Measurements from ENCODE around the gene MAPKAP1.

The MAPKAP1 gene

GRCh38 chr9:125690679-125691078, 16.3 kb downstream of the MAPKAP1 start:
- H3K36me3 ChIP-seq (ENCODE audit: insufficient read depth, low read length), result no peaks in the 10 kb centered on the region
- no peaks in the 10 kb centered on the region for H3K9me3 ChIP-seq (ENCODE audit: low read depth, low read length)
- H3K4me3 ChIP-seq, result no peak overlapping the region
- no peak for TF ChIP-seq EZH2 (IDR thresholded peaks at IDR 0.05)
- TF ChIP-seq POLR2AphosphoS5 (IDR thresholded peaks at IDR 0.05; ENCODE audit: borderline replicate concordance, low read depth, low read length), result no peak
- no peak for TF ChIP-seq FOXP2 (optimal IDR thresholded peaks at IDR 0.05; ENCODE audit: control extremely low read depth, extremely low read length, insufficient read depth)
- no peak overlapping the region for H3K27ac ChIP-seq
- H3K9ac ChIP-seq (ENCODE audit: insufficient read length), result no peak overlapping the region
- no peak for DNase-seq (ENCODE audit: low read depth, low spot score)

GRCh38 chr9:125687163-125687863, 19.7 kb downstream of the MAPKAP1 start:
- no peak for TF ChIP-seq FOXP2 (optimal IDR thresholded peaks at IDR 0.05; ENCODE audit: control extremely low read depth, extremely low read length, insufficient read depth)
- no peak for TF ChIP-seq EZH2 (IDR thresholded peaks at IDR 0.05)
- TF ChIP-seq POLR2AphosphoS5 (IDR thresholded peaks at IDR 0.05; ENCODE audit: borderline replicate concordance, low read depth, low read length), result no peak

DNA sequence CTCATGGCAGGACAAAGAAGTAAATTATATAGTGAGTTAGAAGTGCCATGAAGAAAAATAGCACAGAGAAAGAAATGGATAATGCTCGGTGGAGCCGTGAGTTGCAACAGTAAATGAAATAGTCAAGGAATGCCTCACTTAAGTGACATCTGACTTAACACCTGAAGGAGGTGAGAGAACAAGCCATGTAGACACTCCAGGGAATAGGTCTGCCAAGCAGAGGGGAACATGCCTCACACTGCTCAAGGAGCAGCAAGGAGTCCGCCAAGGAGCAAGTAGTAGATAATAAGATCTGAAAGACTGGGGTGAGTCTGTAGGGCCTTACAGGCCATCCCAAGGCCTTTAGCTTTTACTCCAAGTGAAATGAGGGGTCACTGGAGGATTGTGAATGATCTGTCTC, 21.8 kb downstream of the MAPKAP1 start:
- no peak overlapping the region for H3K4me3 ChIP-seq
- H3K9me3 ChIP-seq (ENCODE audit: low read depth, low read length), result no peaks in the 10 kb centered on the region
- no peaks in the 10 kb centered on the region for H3K36me3 ChIP-seq (ENCODE audit: insufficient read depth, low read length)
- no peak overlapping the region for H3K9ac ChIP-seq (ENCODE audit: insufficient read length)
- H3K27ac ChIP-seq, result no peak overlapping the region
- no peak for TF ChIP-seq FOXP2 (optimal IDR thresholded peaks at IDR 0.05; ENCODE audit: control extremely low read depth, extremely low read length, insufficient read depth)
- TF ChIP-seq EZH2 (IDR thresholded peaks at IDR 0.05), result no peak
- TF ChIP-seq POLR2AphosphoS5 (IDR thresholded peaks at IDR 0.05; ENCODE audit: borderline replicate concordance, low read depth, low read length), result no peak
- no peak for DNase-seq (ENCODE audit: low read depth, low spot score)

More at GRCh38 chr9:125687163-125687863, 19.7 kb downstream of the MAPKAP1 start:
- no peaks in the 10 kb centered on the region for H3K36me3 ChIP-seq (ENCODE audit: insufficient read depth, low read length)
- H3K4me3 ChIP-seq, result no peak overlapping the region
- no peak for DNase-seq (ENCODE audit: low read depth, low spot score)
- no peak overlapping the region for H3K9ac ChIP-seq (ENCODE audit: insufficient read length)
- H3K9me3 ChIP-seq (ENCODE audit: low read depth, low read length), result no peaks in the 10 kb centered on the region
- no peak overlapping the region for H3K27ac ChIP-seq

DNA sequence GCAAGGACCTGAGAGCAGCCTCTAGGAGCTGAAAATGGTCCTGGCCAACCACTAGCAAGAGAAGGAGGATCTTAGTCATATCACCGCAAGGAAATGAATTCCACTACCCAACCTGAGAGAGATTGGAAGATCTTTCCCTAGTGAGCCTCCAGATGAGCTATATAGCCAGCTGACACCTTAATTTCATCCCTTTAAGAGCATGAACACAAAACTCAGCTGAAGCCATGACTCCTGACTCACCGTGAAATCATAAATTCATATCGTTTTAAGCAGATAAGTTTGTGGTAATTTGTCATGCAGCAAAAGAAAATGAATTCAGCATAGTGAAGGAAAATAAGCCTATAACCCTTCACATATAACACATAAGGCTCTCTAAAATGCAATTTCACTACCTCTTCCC, 23.5 kb downstream of the MAPKAP1 start:
- Histone ChIP-seq H3K4me3 (no peak overlapping the region), H3K27ac (no peak overlapping the region), H3K9me3 (ENCODE audit: low read depth, low read length) (no peaks in the 10 kb centered on the region), H3K9ac (ENCODE audit: insufficient read length) (no peak overlapping the region), H3K36me3 (ENCODE audit: insufficient read depth, low read length) (no peaks in the 10 kb centered on the region)
- no peak for DNase-seq (ENCODE audit: low read depth, low spot score)
- TF ChIP-seq FOXP2 (optimal IDR thresholded peaks at IDR 0.05; ENCODE audit: control extremely low read depth, extremely low read length, insufficient read depth) (no peak), POLR2AphosphoS5 (IDR thresholded peaks at IDR 0.05; ENCODE audit: borderline replicate concordance, low read depth, low read length) (no peak), EZH2 (IDR thresholded peaks at IDR 0.05) (no peak)

DNA sequence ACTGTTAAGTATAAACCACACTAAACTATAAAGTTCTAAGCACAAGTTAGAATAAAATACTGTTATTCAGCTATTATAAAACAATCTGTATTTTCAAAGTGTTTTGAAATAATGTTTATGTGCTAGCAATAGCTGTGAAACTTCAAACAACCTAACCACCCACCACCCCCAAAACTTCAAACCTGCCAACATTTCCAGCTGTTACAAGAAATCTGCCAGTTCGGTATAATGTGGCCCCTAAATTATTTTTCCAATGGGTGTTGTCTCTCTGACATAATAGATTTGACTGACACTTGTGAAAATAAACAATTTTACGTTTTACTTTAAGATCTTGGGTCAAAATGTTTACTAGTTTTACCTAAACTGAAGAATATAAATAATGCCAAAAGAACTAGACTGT, 24.7 kb downstream of the MAPKAP1 start:
- Histone ChIP-seq H3K9ac (ENCODE audit: insufficient read length) (no peak overlapping the region), H3K9me3 (ENCODE audit: low read depth, low read length) (no peaks in the 10 kb centered on the region), H3K4me3 (no peak overlapping the region), H3K27ac (no peak overlapping the region), H3K36me3 (ENCODE audit: insufficient read depth, low read length) (no peaks in the 10 kb centered on the region)
- DNase-seq (ENCODE audit: low read depth, low spot score), result no peak
- TF ChIP-seq POLR2AphosphoS5 (IDR thresholded peaks at IDR 0.05; ENCODE audit: borderline replicate concordance, low read depth, low read length) (no peak), FOXP2 (optimal IDR thresholded peaks at IDR 0.05; ENCODE audit: control extremely low read depth, extremely low read length, insufficient read depth) (no peak), EZH2 (IDR thresholded peaks at IDR 0.05) (no peak)

DNA sequence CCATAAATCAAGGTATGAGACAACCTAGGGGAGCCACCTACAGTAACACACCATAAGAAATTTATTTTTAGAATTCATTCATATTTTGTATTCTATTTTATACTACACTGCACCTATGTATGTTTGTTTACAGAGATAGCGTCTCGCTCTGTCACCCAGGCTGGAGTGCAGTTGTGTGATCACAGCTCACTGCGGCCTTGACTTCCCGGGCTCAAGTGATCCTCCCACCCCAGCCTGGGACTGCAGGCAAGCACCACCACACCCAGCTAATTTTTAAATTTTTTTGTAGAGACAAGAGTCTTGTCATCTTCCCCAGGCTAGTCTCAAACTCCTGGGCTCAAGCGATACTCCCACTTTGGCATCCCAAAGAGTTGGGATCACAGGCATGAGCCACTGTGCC, 25.4 kb downstream of the MAPKAP1 start:
- TF ChIP-seq EZH2 (IDR thresholded peaks at IDR 0.05) (no peak), POLR2AphosphoS5 (IDR thresholded peaks at IDR 0.05; ENCODE audit: borderline replicate concordance, low read depth, low read length) (no peak), FOXP2 (optimal IDR thresholded peaks at IDR 0.05; ENCODE audit: control extremely low read depth, extremely low read length, insufficient read depth) (no peak)
- Histone ChIP-seq H3K9ac (ENCODE audit: insufficient read length) (no peak overlapping the region), H3K36me3 (ENCODE audit: insufficient read depth, low read length) (no peaks in the 10 kb centered on the region), H3K9me3 (ENCODE audit: low read depth, low read length) (no peaks in the 10 kb centered on the region), H3K27ac (no peak overlapping the region), H3K4me3 (no peak overlapping the region)
- DNase-seq (ENCODE audit: low read depth, low spot score), result no peak

GRCh38 chr9:125681086-125681622, 25.9 kb downstream of the MAPKAP1 start:
- Histone ChIP-seq H3K36me3 (ENCODE audit: insufficient read depth, low read length) (no peaks in the 10 kb centered on the region), H3K9me3 (ENCODE audit: low read depth, low read length) (no peaks in the 10 kb centered on the region), H3K27ac (no peak overlapping the region)

GRCh38 chr9:125680445-125680844, 26.6 kb downstream of the MAPKAP1 start:
- H3K9me3 ChIP-seq (ENCODE audit: low read depth, low read length), result no peaks in the 10 kb centered on the region
- TF ChIP-seq POLR2AphosphoS5 (IDR thresholded peaks at IDR 0.05; ENCODE audit: borderline replicate concordance, low read depth, low read length) (no peak), EZH2 (IDR thresholded peaks at IDR 0.05) (no peak)
- DNase-seq (ENCODE audit: low read depth, low spot score), result no peak
- H3K36me3 ChIP-seq (ENCODE audit: insufficient read depth, low read length), result no peaks in the 10 kb centered on the region
- H3K9ac ChIP-seq (ENCODE audit: insufficient read length), result no peak overlapping the region
- 0 out of 2 replicates have a peak overlapping the region, but pooled peaks have one; percentile 12 for H3K27ac ChIP-seq
- no peak overlapping the region for H3K4me3 ChIP-seq

More at GRCh38 chr9:125681086-125681622, 25.9 kb downstream of the MAPKAP1 start:
- Histone ChIP-seq H3K9ac (ENCODE audit: insufficient read length) (no peak overlapping the region), H3K4me3 (no peak overlapping the region)
- DNase-seq (ENCODE audit: low read depth, low spot score), result no peak
- TF ChIP-seq POLR2AphosphoS5 (IDR thresholded peaks at IDR 0.05; ENCODE audit: borderline replicate concordance, low read depth, low read length), result no peak
- TF ChIP-seq FOXP2 (optimal IDR thresholded peaks at IDR 0.05; ENCODE audit: control extremely low read depth, extremely low read length, insufficient read depth), result no peak
- TF ChIP-seq EZH2 (IDR thresholded peaks at IDR 0.05), result no peak
